ENCODE results near the gene ADCY9. TPM values are rescaled to one million over a fixed set of nuclear protein-coding genes. Genes with fewer than 3 reads are reported as not detected.

Gene ADCY9
- total and polyA plus RNA-seq, 2 experiments from 2014 or later = 1.9 to 21.9 TPM

GRCh38 chr16:4105848-4106247, 10.4 kb downstream of the ADCY9 start:
- no peaks in the 10 kb centered on the region for H3K27me3 ChIP-seq (replicated peaks; ENCODE audit: insufficient read depth)
- WGBS, 2 experiments (ENCODE audit: low coverage in 1 of 2, low lambda C conversion rate in 2 of 2, missing lambda C conversion rate in 2 of 2) = 88 to 91% methylated on average over 5 of the region's 5 CpGs
- in situ Hi-C loops (cut with MboI) = no loop called here
- H3K9me2 ChIP-seq (ENCODE audit: insufficient read depth) = no peaks in the 10 kb centered on the region
- H4K20me1 ChIP-seq (ENCODE audit: insufficient read depth) = no peaks in the 10 kb centered on the region
- TF ChIP-seq EZH2 (IDR thresholded peaks at IDR 0.05; ENCODE audit: insufficient read depth, poor library complexity, severe bottlenecking) (no peak), EZH2phosphoT487 (IDR thresholded peaks at IDR 0.05; ENCODE audit: insufficient read depth, low read depth) (no peak)
- no peak overlapping the region for H3K27ac ChIP-seq
- no peak overlapping the region for H3K4me2 ChIP-seq (ENCODE audit: unreplicated experiment)
- H3K4me3 ChIP-seq = no peak overlapping the region
- peaks cover 57% of the 10 kb centered on the region for H3K79me2 ChIP-seq (ENCODE audit: insufficient read depth)
- H3K9me3 ChIP-seq (ENCODE audit: low read depth) = no peaks in the 10 kb centered on the region
- H3K36me3 ChIP-seq (ENCODE audit: low read depth) = no peaks in the 10 kb centered on the region
- no peak for DNase-seq
- no peak overlapping the region for H3K9ac ChIP-seq
- H2AFZ ChIP-seq = no peak overlapping the region
- no peaks in the 10 kb centered on the region for H3F3A ChIP-seq (ENCODE audit: insufficient read depth)
- H3K4me1 ChIP-seq (ENCODE audit: insufficient read depth) = no peaks in the 10 kb centered on the region

- DNase-seq = no peak
- in situ Hi-C loops (cut with MboI) = no loop called here
- Histone ChIP-seq H2AFZ (no peak overlapping the region), H3K9me3 (ENCODE audit: low read depth) (no peaks in the 10 kb centered on the region), H3F3A (ENCODE audit: insufficient read depth) (no peaks in the 10 kb centered on the region), H3K4me1 (ENCODE audit: insufficient read depth) (no peaks in the 10 kb centered on the region), H3K27ac (no peak overlapping the region), H4K20me1 (ENCODE audit: insufficient read depth) (no peaks in the 10 kb centered on the region), H3K9ac (no peak overlapping the region), H3K9me2 (ENCODE audit: insufficient read depth) (no peaks in the 10 kb centered on the region), H3K4me3 (no peak overlapping the region), H3K27me3 (replicated peaks; ENCODE audit: insufficient read depth) (no peaks in the 10 kb centered on the region), H3K36me3 (ENCODE audit: low read depth) (no peaks in the 10 kb centered on the region), H3K79me2 (ENCODE audit: insufficient read depth) (peaks cover 45% of the 10 kb centered on the region), H3K4me2 (ENCODE audit: unreplicated experiment) (no peak overlapping the region)
- TF ChIP-seq EZH2phosphoT487 (IDR thresholded peaks at IDR 0.05; ENCODE audit: insufficient read depth, low read depth) (no peak), EZH2 (IDR thresholded peaks at IDR 0.05; ENCODE audit: insufficient read depth, poor library complexity, severe bottlenecking) (no peak)
- WGBS, 2 experiments (ENCODE audit: low coverage in 1 of 2, low lambda C conversion rate in 2 of 2, missing lambda C conversion rate in 2 of 2) = 93 to 96% methylated on average over 15 of the region's 15 CpGs
These were observed 12.5 kb downstream of the ADCY9 start for GRCh38 chr16:4103745-4104144.

GRCh38 chr16:4101421-4102219, 14.6 kb downstream of the ADCY9 start:
- H3K27me3 ChIP-seq (replicated peaks; ENCODE audit: insufficient read depth) = no peaks in the 10 kb centered on the region
- DNase-seq = no peak
- peaks cover 5% of the 10 kb centered on the region for H3K4me1 ChIP-seq (ENCODE audit: insufficient read depth)
- H3F3A ChIP-seq (ENCODE audit: insufficient read depth) = no peaks in the 10 kb centered on the region
- H3K79me2 ChIP-seq (ENCODE audit: insufficient read depth) = peaks cover 53% of the 10 kb centered on the region
- no peaks in the 10 kb centered on the region for H3K9me2 ChIP-seq (ENCODE audit: insufficient read depth)
- no peak overlapping the region for H2AFZ ChIP-seq
- H3K4me3 ChIP-seq = no peak overlapping the region
- no peaks in the 10 kb centered on the region for H4K20me1 ChIP-seq (ENCODE audit: insufficient read depth)
- in situ Hi-C loops (cut with MboI) = no loop called here
- H3K27ac ChIP-seq = no peak overlapping the region
- no peak overlapping the region for H3K9ac ChIP-seq
- no peak overlapping the region for H3K4me2 ChIP-seq (ENCODE audit: unreplicated experiment)
- TF ChIP-seq EZH2 (IDR thresholded peaks at IDR 0.05; ENCODE audit: insufficient read depth, poor library complexity, severe bottlenecking) (no peak), EZH2phosphoT487 (IDR thresholded peaks at IDR 0.05; ENCODE audit: insufficient read depth, low read depth) (no peak)
- WGBS, 2 experiments (ENCODE audit: low coverage in 1 of 2, low lambda C conversion rate in 2 of 2, missing lambda C conversion rate in 2 of 2) = 90% methylated on average over 20 of the region's 20 CpGs
- no peaks in the 10 kb centered on the region for H3K36me3 ChIP-seq (ENCODE audit: low read depth)
- H3K9me3 ChIP-seq (ENCODE audit: low read depth) = no peaks in the 10 kb centered on the region

- Histone ChIP-seq H4K20me1 (ENCODE audit: insufficient read depth) (no peaks in the 10 kb centered on the region), H3F3A (ENCODE audit: insufficient read depth) (peaks cover 8% of the 10 kb centered on the region; the same call in 1 of the 2 replicates), H3K4me3 (no peak overlapping the region), H3K9me3 (ENCODE audit: low read depth) (no peaks in the 10 kb centered on the region), H3K36me3 (ENCODE audit: low read depth) (no peaks in the 10 kb centered on the region), H3K9ac (no peak overlapping the region), H3K27ac (no peak overlapping the region), H3K4me2 (ENCODE audit: unreplicated experiment) (no peak overlapping the region), H3K9me2 (ENCODE audit: insufficient read depth) (no peaks in the 10 kb centered on the region), H3K4me1 (ENCODE audit: insufficient read depth) (peaks cover 13% of the 10 kb centered on the region), H2AFZ (no peak overlapping the region), H3K79me2 (ENCODE audit: insufficient read depth) (peaks cover 65% of the 10 kb centered on the region), H3K27me3 (replicated peaks; ENCODE audit: insufficient read depth) (no peaks in the 10 kb centered on the region)
- no peak for DNase-seq
- no peak for TF ChIP-seq EZH2phosphoT487 (IDR thresholded peaks at IDR 0.05; ENCODE audit: insufficient read depth, low read depth)
- TF ChIP-seq EZH2 (IDR thresholded peaks at IDR 0.05; ENCODE audit: insufficient read depth, poor library complexity, severe bottlenecking) = no peak
- WGBS, 2 experiments (ENCODE audit: low coverage in 1 of 2, low lambda C conversion rate in 2 of 2, missing lambda C conversion rate in 2 of 2) = 93 to 97% methylated on average over 4 of the region's 4 CpGs
- in situ Hi-C loops (cut with MboI) = no loop called here
These were observed 17.7 kb downstream of the ADCY9 start for GRCh38 chr16:4098501-4098900.
